Thoracic aorta (tissue), 2 donors: ENCODE results near the gene KCNC4. TPM values are rescaled to one million over a fixed set of nuclear protein-coding genes. Genes with fewer than 3 reads are reported as not detected.

ENCODE experiments used
- ATAC-seq: fragments of 150-250 bp; one replicate; pipeline ENCODE4 v1.8.0; 2017; ENCODE audit warnings: low read depth; ENCODE audit not compliant: insufficient number of reproducible peaks, low FRiP score
- DNase-seq: peaks from one replicate; pipeline ENCODE4 v3.0.0-alpha.2; 2020; ENCODE audit warnings: low spot score
- H3K27ac ChIP-seq, 2 donors: fragments of 200-600 bp; sonication (generic); 1 replicate in 1 of 2; 2 replicates in 1 of 2; pipeline ENCODE4 v1.5.1; 2016; ENCODE audit warnings: mild to moderate bottlenecking in 2 of 2, moderate library complexity in 2 of 2
- H3K27me3 ChIP-seq: fragments of 200-600 bp; sonication (generic); replicated peaks from 2 replicates; pipeline ENCODE4 v1.6.0; 2016; ENCODE audit warnings: mild to moderate bottlenecking; ENCODE audit not compliant: insufficient read depth
- H3K36me3 ChIP-seq: fragments of 200-600 bp; sonication (generic); one replicate; pipeline ENCODE4 v1.5.1; 2016
- H3K4me1 ChIP-seq, 2 donors: fragments of 200-600 bp; sonication (generic); 1 replicate in 1 of 2; 2 replicates in 1 of 2; pipeline versions ENCODE4 v1.5.1 to v1.6.0; 2016; ENCODE audit warnings: low read depth in 2 of 2, mild to moderate bottlenecking in 1 of 2; ENCODE audit not compliant: control insufficient read depth in 1 of 2
- H3K4me3 ChIP-seq: fragments of 200-600 bp; sonication (generic); 2 replicates; pipeline ENCODE4 v1.5.1; 2016; ENCODE audit warnings: mild to moderate bottlenecking
- H3K9me3 ChIP-seq: fragments of 200-600 bp; sonication (generic); 2 replicates; pipeline ENCODE4 v1.5.1; 2016
- total RNA-seq, 2 donors: library from RNA; depleted of rRNA; stranded (reverse); fragments of >200 nt; gene quantifications; one replicate each; pipeline versions ENCODE4 v1.1.0 to v1.2.3, GENCODE V29; 2016
- TF ChIP-seq, protein P1 (sequence below): fragments of 200-600 bp; sonication (generic); IDR thresholded peaks from one replicate; pipeline ENCODE4 v1.5.1; 2019; ENCODE audit warnings: antibody characterized with exemption

Gene KCNC4
- total RNA-seq, 2 donors from 2014 or later, result 12.7 to 17.6 TPM

DNA sequence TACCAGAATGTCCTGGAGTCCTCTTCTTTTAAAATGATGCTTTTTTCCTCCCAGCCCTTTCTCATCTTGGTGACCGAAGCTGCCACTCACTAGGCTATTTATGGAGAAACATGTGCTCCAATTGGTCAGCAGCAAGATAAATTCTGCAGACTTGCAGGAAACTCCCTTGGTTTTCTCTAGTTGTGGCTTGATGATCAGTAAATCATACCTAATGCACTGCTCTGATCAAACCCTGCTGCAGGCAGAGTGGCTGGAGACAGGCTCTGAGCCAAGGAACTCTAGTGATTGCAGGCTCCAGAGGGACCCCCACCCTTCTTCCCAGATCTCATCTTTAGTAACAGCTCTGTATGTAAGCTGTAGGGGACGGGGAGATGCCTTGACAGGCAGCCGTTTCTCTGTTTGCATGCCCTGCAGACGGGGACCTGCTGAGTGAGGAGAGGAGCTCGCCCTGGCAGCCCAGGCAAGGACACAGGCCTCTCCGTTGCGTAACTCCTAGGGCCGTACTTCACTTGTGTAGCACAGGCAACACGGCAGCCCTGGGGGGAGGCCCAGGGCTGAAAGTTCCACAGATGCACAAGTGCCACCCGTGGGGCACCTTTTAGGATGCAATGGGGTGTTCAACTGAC is 45.3 kb upstream of the KCNC4 start:
- H3K27ac ChIP-seq, result no peak overlapping the region
- H3K4me3 ChIP-seq, result no peak overlapping the region
- ATAC-seq (no peak), DNase-seq (no peak)
- H3K9me3 ChIP-seq, result no peaks in the 10 kb centered on the region
- TF ChIP-seq, protein P1, sequence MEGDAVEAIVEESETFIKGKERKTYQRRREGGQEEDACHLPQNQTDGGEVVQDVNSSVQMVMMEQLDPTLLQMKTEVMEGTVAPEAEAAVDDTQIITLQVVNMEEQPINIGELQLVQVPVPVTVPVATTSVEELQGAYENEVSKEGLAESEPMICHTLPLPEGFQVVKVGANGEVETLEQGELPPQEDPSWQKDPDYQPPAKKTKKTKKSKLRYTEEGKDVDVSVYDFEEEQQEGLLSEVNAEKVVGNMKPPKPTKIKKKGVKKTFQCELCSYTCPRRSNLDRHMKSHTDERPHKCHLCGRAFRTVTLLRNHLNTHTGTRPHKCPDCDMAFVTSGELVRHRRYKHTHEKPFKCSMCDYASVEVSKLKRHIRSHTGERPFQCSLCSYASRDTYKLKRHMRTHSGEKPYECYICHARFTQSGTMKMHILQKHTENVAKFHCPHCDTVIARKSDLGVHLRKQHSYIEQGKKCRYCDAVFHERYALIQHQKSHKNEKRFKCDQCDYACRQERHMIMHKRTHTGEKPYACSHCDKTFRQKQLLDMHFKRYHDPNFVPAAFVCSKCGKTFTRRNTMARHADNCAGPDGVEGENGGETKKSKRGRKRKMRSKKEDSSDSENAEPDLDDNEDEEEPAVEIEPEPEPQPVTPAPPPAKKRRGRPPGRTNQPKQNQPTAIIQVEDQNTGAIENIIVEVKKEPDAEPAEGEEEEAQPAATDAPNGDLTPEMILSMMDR, result no peak
- no peaks in the 10 kb centered on the region for H3K36me3 ChIP-seq
- no peaks in the 10 kb centered on the region for H3K27me3 ChIP-seq
- H3K4me1 ChIP-seq, result no peaks in the 10 kb centered on the region

DNA sequence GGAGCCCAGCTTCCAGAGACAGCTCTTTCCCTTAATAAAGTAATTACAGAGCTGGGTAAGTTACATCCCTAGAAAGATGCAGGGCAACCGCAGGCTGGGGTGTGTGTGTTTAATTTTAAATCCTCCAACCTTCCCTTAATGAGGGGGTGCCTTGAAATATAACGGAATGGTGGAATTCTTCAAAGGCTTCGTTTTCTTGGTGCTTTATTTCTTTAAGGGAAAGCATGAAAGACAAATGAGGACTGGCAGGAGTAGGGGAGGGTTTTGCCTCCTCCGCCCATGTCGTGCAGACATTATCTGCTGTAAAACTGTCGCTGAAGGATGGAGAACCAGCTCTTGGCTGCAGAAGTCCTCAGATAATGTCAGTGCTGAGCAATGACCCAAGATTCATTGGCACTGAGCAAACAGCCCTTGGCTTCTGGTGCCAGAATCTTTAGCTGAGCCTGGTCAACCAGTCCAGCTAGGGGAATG is 44.3 kb upstream of the KCNC4 start:
- Histone ChIP-seq H3K27ac (no peak overlapping the region), H3K4me3 (no peak overlapping the region), H3K9me3 (no peaks in the 10 kb centered on the region), H3K36me3 (no peaks in the 10 kb centered on the region), H3K27me3 (no peaks in the 10 kb centered on the region), H3K4me1 (no peaks in the 10 kb centered on the region)
- DNase-seq (no peak), ATAC-seq (no peak)
- TF ChIP-seq, protein P1, result no peak

- DNase-seq (no peak), ATAC-seq (no peak)
- no peaks in the 10 kb centered on the region for H3K27me3 ChIP-seq
- H3K9me3 ChIP-seq, result no peaks in the 10 kb centered on the region
- TF ChIP-seq, protein P1, result no peak
- H3K4me1 ChIP-seq, result no peaks in the 10 kb centered on the region
- H3K27ac ChIP-seq, result no peak overlapping the region
- H3K4me3 ChIP-seq, result no peak overlapping the region
- H3K36me3 ChIP-seq, result no peaks in the 10 kb centered on the region
Measured at GRCh38 chr1:110166861-110167260, 43.3 kb upstream of the KCNC4 start.

DNA sequence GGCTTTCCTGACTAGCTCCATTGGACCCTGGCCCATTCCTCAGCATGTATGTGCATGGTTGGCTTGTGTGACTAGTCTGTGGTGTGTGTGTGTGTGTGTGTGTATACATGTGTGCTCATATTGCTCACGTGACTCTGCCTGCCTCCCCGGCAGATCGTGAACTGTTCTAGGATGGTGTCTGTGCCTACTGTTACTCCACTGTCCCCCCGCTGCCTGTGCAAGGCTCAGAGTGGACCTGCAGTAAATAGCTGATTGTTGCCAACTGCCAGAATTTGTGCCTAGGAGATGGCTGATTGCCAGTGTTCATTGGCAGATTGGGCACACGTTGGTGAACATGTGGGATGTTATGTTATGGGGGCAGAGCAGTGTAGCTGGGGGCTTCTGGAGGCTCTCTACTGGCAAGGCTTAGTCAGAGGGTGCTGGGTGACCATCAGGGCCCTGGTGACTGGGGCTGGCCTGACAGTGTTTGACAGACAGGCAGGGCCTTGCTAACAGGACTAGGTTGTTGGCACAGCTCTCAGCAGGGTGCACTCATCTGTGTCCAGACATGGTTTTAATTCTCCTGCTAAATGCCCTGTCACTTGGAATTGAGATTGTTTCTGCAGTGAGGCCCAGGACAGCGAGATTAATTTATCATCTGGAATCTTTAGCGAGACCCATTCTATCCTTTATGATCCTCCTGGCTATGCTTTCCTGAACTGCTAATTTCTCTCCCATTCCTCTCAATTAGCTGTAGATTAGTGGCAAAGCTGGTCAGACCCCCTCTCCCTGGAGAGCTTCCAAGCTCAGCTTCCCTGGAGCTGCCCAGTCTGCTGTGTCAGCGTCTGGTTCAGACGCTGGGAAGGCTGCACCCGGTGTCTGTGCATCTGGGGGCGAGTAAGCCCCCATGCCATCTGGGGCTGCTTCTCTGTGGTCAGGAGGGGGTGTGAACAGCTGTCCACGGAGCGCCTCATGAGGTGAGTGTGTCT is 39.1 kb upstream of the KCNC4 start:
- no peaks in the 10 kb centered on the region for H3K9me3 ChIP-seq
- no peaks in the 10 kb centered on the region for H3K4me1 ChIP-seq
- TF ChIP-seq, protein P1, result no peak
- no peaks in the 10 kb centered on the region for H3K36me3 ChIP-seq
- H3K27ac ChIP-seq, result no peak overlapping the region
- H3K4me3 ChIP-seq, result no peak overlapping the region
- ATAC-seq (no peak), DNase-seq (no peak)
- no peaks in the 10 kb centered on the region for H3K27me3 ChIP-seq

DNA sequence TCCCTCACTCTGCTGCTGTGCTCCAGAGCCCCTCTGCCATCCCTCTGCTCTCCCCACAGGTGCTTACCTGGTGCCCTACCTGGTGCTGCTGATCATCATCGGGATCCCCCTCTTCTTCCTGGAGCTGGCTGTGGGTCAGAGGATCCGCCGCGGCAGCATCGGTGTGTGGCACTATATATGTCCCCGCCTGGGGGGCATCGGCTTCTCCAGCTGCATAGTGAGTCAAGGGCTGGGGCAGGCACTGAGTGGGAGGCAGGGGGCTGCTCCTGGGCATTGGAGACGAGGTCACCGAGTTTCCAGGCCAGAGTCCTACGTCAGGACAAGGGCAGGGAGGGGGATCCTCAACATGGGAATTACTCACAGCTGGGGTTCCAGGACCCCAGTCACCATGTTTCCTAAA is 38.1 kb upstream of the KCNC4 start:
- ATAC-seq, result no peak
- H3K27ac ChIP-seq, result no peak overlapping the region
- H3K36me3 ChIP-seq, result no peaks in the 10 kb centered on the region
- H3K4me3 ChIP-seq, result no peak overlapping the region
- H3K9me3 ChIP-seq, result no peaks in the 10 kb centered on the region
- H3K4me1 ChIP-seq, result no peaks in the 10 kb centered on the region
- no peak for DNase-seq
- no peaks in the 10 kb centered on the region for H3K27me3 ChIP-seq
- TF ChIP-seq, protein P1, result no peak
